ENCODE data around the gene TP73. TPM values are rescaled to one million over a fixed set of nuclear protein-coding genes. Genes with fewer than 3 reads are reported as not detected.

Gene TP73
- total and polyA plus RNA-seq, 2 donors = 0.09 to 0.63 TPM

DNA sequence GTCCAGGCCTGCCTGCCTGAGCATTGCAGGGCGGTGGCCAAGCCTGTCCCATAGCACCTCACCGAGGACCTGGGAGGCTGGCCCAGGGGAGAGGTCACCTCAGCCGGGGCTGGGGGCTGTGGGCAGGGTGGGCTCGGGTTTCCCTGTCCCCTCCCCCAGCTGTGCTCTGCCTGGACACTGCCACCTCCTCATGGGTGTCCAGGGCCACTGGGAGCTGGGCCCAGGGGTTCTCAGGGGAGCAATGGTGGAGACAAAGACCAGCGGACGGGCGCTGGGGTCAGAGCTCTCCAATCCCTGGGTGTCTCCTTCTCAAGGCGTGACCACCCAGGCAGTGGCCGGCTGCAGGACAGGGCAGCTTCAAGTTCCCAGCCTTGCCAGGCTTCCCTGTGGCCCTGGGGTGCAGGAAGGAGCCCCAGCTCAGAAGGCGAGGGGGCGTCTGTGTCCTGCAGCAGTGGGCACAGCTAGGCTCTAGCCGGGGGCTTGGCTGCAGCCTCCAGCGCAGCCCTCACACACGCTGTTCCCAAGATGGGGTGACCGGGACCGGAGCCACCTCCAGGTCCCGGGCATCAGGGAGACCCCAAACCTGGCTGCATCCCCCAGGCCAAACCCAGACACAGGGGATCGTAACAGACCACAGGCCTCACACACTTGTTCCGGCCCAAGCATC is 29.0 kb downstream of the TP73 start:
- 86% methylated on average over 19 of the region's 19 CpGs for WGBS

DNA sequence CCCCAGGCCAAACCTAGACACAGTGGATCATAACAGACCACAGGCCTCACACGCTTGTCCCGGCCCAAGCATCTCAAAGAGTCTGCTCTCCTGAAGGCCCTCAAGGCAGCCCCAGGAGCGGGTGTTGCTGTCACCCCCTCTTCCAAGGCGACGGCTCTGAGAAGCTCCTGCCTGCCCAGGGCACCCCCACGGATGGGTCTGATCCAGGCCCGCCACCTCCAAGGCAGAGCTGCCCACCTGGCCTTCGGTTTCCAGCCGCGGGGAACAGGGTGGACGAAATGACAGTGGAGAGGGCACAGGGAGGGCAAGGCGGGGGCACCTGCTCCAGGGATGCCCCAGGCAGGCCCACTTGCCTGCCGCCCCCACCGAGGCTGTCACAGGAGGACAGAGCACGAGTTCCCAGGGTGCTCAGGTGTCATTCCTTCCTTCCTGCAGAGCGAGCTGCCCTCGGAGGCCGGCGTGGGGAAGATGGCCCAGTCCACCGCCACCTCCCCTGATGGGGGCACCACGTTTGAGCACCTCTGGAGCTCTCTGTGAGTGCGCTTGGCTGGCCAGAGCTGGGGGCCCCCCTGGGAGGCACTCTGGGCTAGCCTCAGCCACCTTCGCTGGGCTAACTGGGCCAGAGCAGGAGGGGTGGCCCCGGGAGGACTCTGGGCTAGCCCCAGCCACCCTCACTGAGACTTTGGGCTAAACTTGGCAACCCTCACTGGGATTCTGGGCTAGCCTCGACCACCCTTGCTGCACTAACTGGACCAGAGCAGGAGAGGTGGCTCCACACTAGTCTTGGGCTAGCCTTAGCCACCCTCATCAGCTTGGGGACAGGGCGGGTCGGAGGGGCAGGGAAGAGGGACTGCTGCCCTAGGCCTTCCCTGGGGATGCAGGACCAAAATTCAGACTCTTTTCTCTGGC is 29.8 kb downstream of the TP73 start:
- no peaks in the 10 kb centered on the region for H3K36me3 ChIP-seq (ENCODE audit: insufficient read depth)
- no peak overlapping the region for H3K4me3 ChIP-seq (ENCODE audit: low read depth, low read length)
- WGBS = 91% methylated on average over 27 of the region's 27 CpGs

More for the DNA sequence above, 29.0 kb downstream of the TP73 start:
- Histone ChIP-seq H3K4me3 (ENCODE audit: low read depth, low read length) (no peak overlapping the region), H3K27ac (ENCODE audit: low read depth) (no peak overlapping the region), H3K36me3 (ENCODE audit: insufficient read depth) (no peaks in the 10 kb centered on the region), H3K4me1 (ENCODE audit: insufficient read depth) (no peaks in the 10 kb centered on the region)
- no peak for DNase-seq (ENCODE audit: extremely low spot score)

GRCh38 chr1:3683197-3683596 is 30.9 kb downstream of the TP73 start:
- WGBS = 89% methylated on average over 1 of the region's 1 CpG
- no peaks in the 10 kb centered on the region for H3K4me1 ChIP-seq (ENCODE audit: insufficient read depth)
- DNase-seq (ENCODE audit: extremely low spot score) = no peak
- H3K36me3 ChIP-seq (ENCODE audit: insufficient read depth) = no peaks in the 10 kb centered on the region
- no peak overlapping the region for H3K27ac ChIP-seq (ENCODE audit: low read depth)
- no peak overlapping the region for H3K4me3 ChIP-seq (ENCODE audit: low read depth, low read length)

More for the DNA sequence above, 29.8 kb downstream of the TP73 start:
- Histone ChIP-seq H3K27ac (ENCODE audit: low read depth) (no peak overlapping the region), H3K4me1 (ENCODE audit: insufficient read depth) (no peaks in the 10 kb centered on the region)
- DNase-seq (ENCODE audit: extremely low spot score) = no peak

- WGBS = 10% methylated on average over 26 of the region's 26 CpGs
- no peak overlapping the region for H3K27ac ChIP-seq (ENCODE audit: low read depth)
- no peaks in the 10 kb centered on the region for H3K36me3 ChIP-seq (ENCODE audit: insufficient read depth)
- no peak overlapping the region for H3K4me3 ChIP-seq (ENCODE audit: low read depth, low read length)
- DNase-seq (ENCODE audit: extremely low spot score) = no peak
- no peaks in the 10 kb centered on the region for H3K4me1 ChIP-seq (ENCODE audit: insufficient read depth)
Measured at GRCh38 chr1:3683992-3684391, 31.7 kb downstream of the TP73 start.

DNA sequence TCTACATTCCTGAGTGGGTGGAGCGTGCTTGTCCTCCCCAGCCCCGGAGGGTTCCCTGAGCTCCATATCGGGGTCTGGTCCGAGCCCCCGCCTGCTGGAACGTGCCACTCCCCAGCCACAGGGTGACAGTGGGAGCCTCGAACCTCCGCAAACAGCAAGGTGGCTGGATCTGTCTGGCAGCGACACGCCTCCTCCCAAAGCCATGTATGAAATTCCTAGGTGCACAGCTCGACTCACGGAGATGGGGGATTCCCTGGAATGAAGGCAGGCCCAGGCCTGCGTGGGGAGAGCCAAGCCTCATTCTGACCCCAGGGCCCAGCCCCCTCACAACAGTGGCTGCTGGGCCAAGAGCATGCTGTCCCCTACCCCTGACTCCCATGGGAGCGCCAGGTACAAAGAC is 32.9 kb downstream of the TP73 start:
- no peak for DNase-seq (ENCODE audit: extremely low spot score)
- Histone ChIP-seq H3K4me3 (ENCODE audit: low read depth, low read length) (no peak overlapping the region), H3K36me3 (ENCODE audit: insufficient read depth) (no peaks in the 10 kb centered on the region), H3K27ac (ENCODE audit: low read depth) (no peak overlapping the region), H3K4me1 (ENCODE audit: insufficient read depth) (no peaks in the 10 kb centered on the region)
- 85% methylated on average over 14 of the region's 14 CpGs for WGBS

GRCh38 chr1:3685906-3686305 is 33.6 kb downstream of the TP73 start:
- WGBS = 89% methylated on average over 19 of the region's 19 CpGs
- DNase-seq (ENCODE audit: extremely low spot score) = no peak

GRCh38 chr1:3687504-3687903 is 35.2 kb downstream of the TP73 start:
- H3K36me3 ChIP-seq (ENCODE audit: insufficient read depth) = no peaks in the 10 kb centered on the region
- H3K4me3 ChIP-seq (ENCODE audit: low read depth, low read length) = no peak overlapping the region
- 84% methylated on average over 12 of the region's 12 CpGs for WGBS
- no peak for DNase-seq (ENCODE audit: extremely low spot score)
- H3K27ac ChIP-seq (ENCODE audit: low read depth) = no peak overlapping the region
- no peaks in the 10 kb centered on the region for H3K4me1 ChIP-seq (ENCODE audit: insufficient read depth)

More at GRCh38 chr1:3685906-3686305, 33.6 kb downstream of the TP73 start:
- Histone ChIP-seq H3K4me1 (ENCODE audit: insufficient read depth) (no peaks in the 10 kb centered on the region), H3K36me3 (ENCODE audit: insufficient read depth) (no peaks in the 10 kb centered on the region), H3K27ac (ENCODE audit: low read depth) (no peak overlapping the region), H3K4me3 (ENCODE audit: low read depth, low read length) (no peak overlapping the region)

GRCh38 chr1:3688356-3689137 is 36.2 kb downstream of the TP73 start:
- WGBS = 46% methylated on average over 29 of the region's 29 CpGs
- Histone ChIP-seq H3K4me1 (ENCODE audit: insufficient read depth) (no peaks in the 10 kb centered on the region), H3K27ac (ENCODE audit: low read depth) (no peak overlapping the region), H3K4me3 (ENCODE audit: low read depth, low read length) (no peak overlapping the region), H3K36me3 (ENCODE audit: insufficient read depth) (no peaks in the 10 kb centered on the region)
- no peak for DNase-seq (ENCODE audit: extremely low spot score)

- WGBS = 52% methylated on average over 19 of the region's 19 CpGs
Measured at GRCh38 chr1:3689138-3689750, 36.9 kb downstream of the TP73 start.

DNA sequence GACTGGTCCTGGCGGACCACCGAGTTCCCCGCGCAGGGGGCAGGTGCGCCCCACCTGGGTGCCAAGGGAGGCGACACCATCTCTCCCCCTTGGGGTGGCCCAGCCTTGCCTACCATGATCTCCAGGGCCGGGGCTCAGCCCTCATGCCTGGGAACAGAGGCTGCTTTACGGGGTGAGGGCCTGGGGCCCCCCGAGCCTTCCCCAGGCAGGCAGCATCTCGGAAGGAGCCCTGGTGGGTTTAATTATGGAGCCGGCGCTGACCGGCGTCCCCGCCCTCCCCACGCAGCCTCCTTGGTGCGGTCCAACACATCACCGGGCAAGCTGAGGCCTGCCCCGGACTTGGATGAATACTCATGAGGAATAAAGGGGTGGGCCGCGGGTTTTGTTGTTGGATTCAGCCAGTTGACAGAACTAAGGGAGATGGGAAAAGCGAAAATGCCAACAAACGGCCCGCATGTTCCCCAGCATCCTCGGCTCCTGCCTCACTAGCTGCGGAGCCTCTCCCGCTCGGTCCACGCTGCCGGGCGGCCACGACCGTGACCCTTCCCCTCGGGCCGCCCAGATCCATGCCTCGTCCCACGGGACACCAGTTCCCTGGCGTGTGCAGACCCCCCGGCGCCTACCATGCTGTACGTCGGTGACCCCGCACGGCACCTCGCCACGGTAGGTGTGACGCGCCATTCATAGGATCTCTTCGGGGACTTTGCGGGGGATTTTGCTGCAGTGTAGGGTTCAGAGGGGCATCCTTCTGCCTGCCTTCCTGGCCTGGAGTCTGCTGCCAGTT is 38.2 kb downstream of the TP73 start:
- 92% methylated on average over 50 of the region's 50 CpGs for WGBS
- H3K27ac ChIP-seq (ENCODE audit: low read depth) = no peak overlapping the region
- DNase-seq (ENCODE audit: extremely low spot score) = no peak

More at GRCh38 chr1:3689138-3689750, 36.9 kb downstream of the TP73 start:
- Histone ChIP-seq H3K36me3 (ENCODE audit: insufficient read depth) (no peaks in the 10 kb centered on the region), H3K4me1 (ENCODE audit: insufficient read depth) (no peaks in the 10 kb centered on the region), H3K4me3 (ENCODE audit: low read depth, low read length) (no peak overlapping the region), H3K27ac (ENCODE audit: low read depth) (no peak overlapping the region)
- no peak for DNase-seq (ENCODE audit: extremely low spot score)

DNA sequence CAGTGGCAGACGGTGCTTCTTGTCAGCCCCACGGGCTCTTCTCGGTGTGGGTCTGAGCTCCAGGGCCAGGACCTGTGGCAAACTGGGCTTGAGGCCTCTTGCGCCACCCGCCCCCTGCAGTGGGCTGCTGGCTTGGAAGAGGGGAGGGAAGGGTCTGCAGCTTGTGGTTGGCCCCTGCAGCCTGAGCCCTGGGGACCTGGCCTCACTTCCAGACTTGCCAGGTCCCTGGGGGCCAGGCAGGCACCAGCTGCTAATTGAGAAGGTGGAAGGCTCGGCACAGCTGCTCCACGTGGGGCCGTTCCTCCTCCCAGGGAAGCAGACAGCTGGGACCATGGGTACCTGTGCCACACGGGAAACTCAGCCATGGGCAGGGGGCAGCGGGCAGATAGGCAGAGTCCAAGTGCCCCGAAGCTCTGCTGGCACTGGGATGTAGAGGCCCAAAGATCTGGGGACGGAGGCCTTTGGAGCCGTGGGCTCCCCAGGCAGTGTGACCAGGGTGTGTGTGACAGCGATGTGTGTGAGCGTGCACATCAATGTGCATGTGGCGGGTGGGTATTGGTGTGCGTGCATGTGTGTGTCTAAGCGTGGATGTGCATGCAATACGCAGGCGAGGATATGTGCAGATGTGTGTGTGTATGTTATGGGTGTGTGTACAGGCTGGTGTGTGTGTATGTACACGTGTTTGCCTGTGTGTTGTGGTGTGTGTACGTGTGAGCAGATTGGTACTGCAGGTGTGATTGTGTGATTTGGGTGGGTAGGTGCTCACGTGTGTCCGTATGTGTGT is 39.3 kb downstream of the TP73 start:
- 82% methylated on average over 24 of the region's 24 CpGs for WGBS

More for the DNA sequence above, 38.2 kb downstream of the TP73 start:
- no peak overlapping the region for H3K4me3 ChIP-seq (ENCODE audit: low read depth, low read length)
- H3K36me3 ChIP-seq (ENCODE audit: insufficient read depth) = no peaks in the 10 kb centered on the region
- no peaks in the 10 kb centered on the region for H3K4me1 ChIP-seq (ENCODE audit: insufficient read depth)

DNA sequence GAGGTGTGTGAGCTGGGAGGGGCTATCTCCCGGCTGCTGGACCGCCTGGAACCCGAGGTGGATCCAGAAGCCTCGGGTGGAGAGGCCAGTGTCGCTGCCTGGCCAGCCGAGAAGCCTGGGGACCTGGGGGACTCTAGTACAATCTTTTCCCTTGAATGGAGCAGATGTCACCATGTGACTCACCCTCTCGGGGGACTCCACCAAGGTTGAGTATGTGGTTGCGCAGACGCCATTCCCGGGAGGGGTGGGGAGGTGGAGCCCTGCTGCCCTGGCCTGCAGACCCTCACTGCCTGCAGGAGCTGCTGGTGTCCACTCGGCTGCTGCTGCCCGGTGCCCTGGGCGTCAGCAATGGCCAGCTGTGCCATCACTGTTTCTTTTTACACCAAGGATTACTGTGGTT is 40.3 kb downstream of the TP73 start:
- 74% methylated on average over 13 of the region's 13 CpGs for WGBS
- Histone ChIP-seq H3K27ac (ENCODE audit: low read depth) (no peak overlapping the region), H3K4me3 (ENCODE audit: low read depth, low read length) (no peak overlapping the region), H3K4me1 (ENCODE audit: insufficient read depth) (no peaks in the 10 kb centered on the region), H3K36me3 (ENCODE audit: insufficient read depth) (no peaks in the 10 kb centered on the region)
- DNase-seq (ENCODE audit: extremely low spot score) = no peak

More for the DNA sequence above, 39.3 kb downstream of the TP73 start:
- no peak overlapping the region for H3K27ac ChIP-seq (ENCODE audit: low read depth)
- no peaks in the 10 kb centered on the region for H3K4me1 ChIP-seq (ENCODE audit: insufficient read depth)
- DNase-seq (ENCODE audit: extremely low spot score) = no peak
- no peak overlapping the region for H3K4me3 ChIP-seq (ENCODE audit: low read depth, low read length)
- no peaks in the 10 kb centered on the region for H3K36me3 ChIP-seq (ENCODE audit: insufficient read depth)
